Astrocyte (in vitro differentiated cells and primary cell): Measurements from ENCODE around the gene H1-8.

Source experiments
- EZH2 ChIP-seq: IDR thresholded peaks from 2 replicates; pipeline ENCODE4 v1.6.1; 2012; ENCODE audit warnings: mild to moderate bottlenecking, low read length, inconsistent platforms; ENCODE audit not compliant: insufficient read depth
- TF ChIP-seq, protein P1 (sequence below): IDR thresholded peaks from 2 replicates; pipeline ENCODE4 v1.5.1; 2011; ENCODE audit warnings: low read depth, mild to moderate bottlenecking, inconsistent platforms, low read length, moderate library complexity; ENCODE audit not compliant: insufficient read depth

DNA sequence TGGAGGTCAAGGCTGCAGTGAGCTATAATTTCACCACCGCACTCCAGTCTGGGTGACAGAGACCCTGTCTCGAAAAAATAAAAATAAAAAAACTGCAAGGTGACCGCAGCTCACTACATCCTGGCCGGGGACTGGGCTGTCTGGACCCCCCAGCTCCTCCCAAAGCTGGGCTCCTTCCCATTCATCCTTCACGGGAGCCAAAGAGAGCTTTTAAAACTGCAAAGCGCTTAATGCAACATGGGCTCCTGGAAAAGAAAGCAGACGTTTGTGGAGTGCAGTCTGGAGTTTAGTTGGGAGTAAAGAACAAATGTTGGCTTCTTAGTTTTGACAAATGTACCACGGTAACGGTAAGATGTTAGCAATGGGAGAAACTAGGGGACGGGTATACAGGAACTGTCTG, 51.4 kb downstream of the H1-8 start:
- TF ChIP-seq, protein P1, sequence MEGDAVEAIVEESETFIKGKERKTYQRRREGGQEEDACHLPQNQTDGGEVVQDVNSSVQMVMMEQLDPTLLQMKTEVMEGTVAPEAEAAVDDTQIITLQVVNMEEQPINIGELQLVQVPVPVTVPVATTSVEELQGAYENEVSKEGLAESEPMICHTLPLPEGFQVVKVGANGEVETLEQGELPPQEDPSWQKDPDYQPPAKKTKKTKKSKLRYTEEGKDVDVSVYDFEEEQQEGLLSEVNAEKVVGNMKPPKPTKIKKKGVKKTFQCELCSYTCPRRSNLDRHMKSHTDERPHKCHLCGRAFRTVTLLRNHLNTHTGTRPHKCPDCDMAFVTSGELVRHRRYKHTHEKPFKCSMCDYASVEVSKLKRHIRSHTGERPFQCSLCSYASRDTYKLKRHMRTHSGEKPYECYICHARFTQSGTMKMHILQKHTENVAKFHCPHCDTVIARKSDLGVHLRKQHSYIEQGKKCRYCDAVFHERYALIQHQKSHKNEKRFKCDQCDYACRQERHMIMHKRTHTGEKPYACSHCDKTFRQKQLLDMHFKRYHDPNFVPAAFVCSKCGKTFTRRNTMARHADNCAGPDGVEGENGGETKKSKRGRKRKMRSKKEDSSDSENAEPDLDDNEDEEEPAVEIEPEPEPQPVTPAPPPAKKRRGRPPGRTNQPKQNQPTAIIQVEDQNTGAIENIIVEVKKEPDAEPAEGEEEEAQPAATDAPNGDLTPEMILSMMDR: no peak
- TF ChIP-seq EZH2: no peak
